ENCODE measurements around the gene CYS1. TPM values are rescaled to one million over a fixed set of nuclear protein-coding genes. Genes with fewer than 3 reads are reported as not detected.

Gene CYS1
- total and polyA plus RNA-seq, 4 donors = 0.07 to 4.1 (median 1.0) TPM

GRCh38 chr2:10101491-10101890, 21.3 kb upstream of the CYS1 start:
- H3K4me3 ChIP-seq (ENCODE audit: low read depth in 1 of 3, low read length in 3 of 3) = no peak overlapping the region
- no peak overlapping the region for H3K27ac ChIP-seq (ENCODE audit: low read depth in 1 of 2, low read length in 2 of 2)
- peaks cover 0 to 1% (median 0%) of the 10 kb centered on the region in 4 donors for H3K9me3 ChIP-seq (ENCODE audit: control insufficient read depth in 4 of 4, low read length in 3 of 4)
- WGBS = 77% methylated on average over 7 of the region's 7 CpGs
- no peaks in the 10 kb centered on the region for H3K27me3 ChIP-seq (ENCODE audit: control insufficient read depth in 4 of 4, insufficient read depth in 4 of 4, low read length in 3 of 4)
- no peak overlapping the region for H3K9ac ChIP-seq (ENCODE audit: low read depth in 1 of 2, low read length in 2 of 2)
- no peak for DNase-seq (ENCODE audit: low spot score)
- peaks cover 0 to 2% (median 0%) of the 10 kb centered on the region in 4 donors for H3K4me1 ChIP-seq (ENCODE audit: control insufficient read depth in 4 of 4, insufficient read depth in 4 of 4, low read length in 3 of 4)
- TF ChIP-seq ATF3 (IDR thresholded peaks at IDR 0.05) = no peak
- TF ChIP-seq GABPA (IDR thresholded peaks at IDR 0.05 in 1 of 2, conservative IDR thresholded peaks at IDR 0.05 in 1 of 2) = no peak
- TF ChIP-seq CTCF (IDR thresholded peaks at IDR 0.05; ENCODE audit: low read depth, low read length, missing input control) = no peak
- TF ChIP-seq FOXA1 (IDR thresholded peaks at IDR 0.05) = no peak
- TF ChIP-seq RXRA (IDR thresholded peaks at IDR 0.05) = no peak
- no peak for TF ChIP-seq YY1 (IDR thresholded peaks at IDR 0.05)
- TF ChIP-seq FOXA2 (IDR thresholded peaks at IDR 0.05) = no peak
- no peak for TF ChIP-seq MAX (IDR thresholded peaks at IDR 0.05)
- no peak for TF ChIP-seq JUND (IDR thresholded peaks at IDR 0.05)
- TF ChIP-seq SP1 (IDR thresholded peaks at IDR 0.05) = no peak
- TF ChIP-seq HNF4G (IDR thresholded peaks at IDR 0.05) = no peak
- no peak for TF ChIP-seq HNF4A (conservative IDR thresholded peaks at IDR 0.05)
- TF ChIP-seq ZBTB33 (IDR thresholded peaks at IDR 0.05) = no peak
- TF ChIP-seq TAF1 (conservative IDR thresholded peaks at IDR 0.05) = no peak
- TF ChIP-seq NR2F2 (IDR thresholded peaks at IDR 0.05) = no peak
- TF ChIP-seq REST (IDR thresholded peaks at IDR 0.05) = no peak
- no peak for TF ChIP-seq RAD21 (IDR thresholded peaks at IDR 0.05)
- TF ChIP-seq EGR1 (IDR thresholded peaks at IDR 0.05; ENCODE audit: low read depth in 2 of 2) = no peak
- no peaks in the 10 kb centered on the region for H3K36me3 ChIP-seq (ENCODE audit: control insufficient read depth in 4 of 4, insufficient read depth in 3 of 4, low read depth in 1 of 4, low read length in 3 of 4)

All from liver (tissue), 9 donors.